Skeletal muscle cell (primary cell): ENCODE results near the gene DNAJC27.

Experiments
- DNase-seq: peaks from one replicate; pipeline ENCODE4 v3.0.0-alpha.2; 2010; ENCODE audit warnings: low read depth
- H3K4me3 ChIP-seq: 2 replicates; pipeline ENCODE4 v1.5.1; 2011; ENCODE audit warnings: low read depth, mild to moderate bottlenecking, control low read depth, low read length, moderate library complexity

Gene DNAJC27

GRCh38 chr2:24914713-24915112 is 57.0 kb downstream of the DNAJC27 start:
- DNase-seq: no peak
- no peak overlapping the region for H3K4me3 ChIP-seq

- no peak overlapping the region for H3K4me3 ChIP-seq
- DNase-seq: no peak
These were observed 57.8 kb downstream of the DNAJC27 start for GRCh38 chr2:24913911-24914310.

GRCh38 chr2:24912986-24913385 is 58.8 kb downstream of the DNAJC27 start:
- no peak for DNase-seq
- no peak overlapping the region for H3K4me3 ChIP-seq

GRCh38 chr2:24912523-24912922 is 59.2 kb downstream of the DNAJC27 start:
- no peak overlapping the region for H3K4me3 ChIP-seq
- DNase-seq: no peak

- no peak for DNase-seq
- H3K4me3 ChIP-seq: no peak overlapping the region
These were observed 61.5 kb downstream of the DNAJC27 start for GRCh38 chr2:24910245-24910644.

GRCh38 chr2:24909555-24910177 is 62.1 kb downstream of the DNAJC27 start:
- no peak for DNase-seq
- no peak overlapping the region for H3K4me3 ChIP-seq

- DNase-seq: no peak
- H3K4me3 ChIP-seq: no peak overlapping the region
These were observed 63.3 kb downstream of the DNAJC27 start for GRCh38 chr2:24908461-24908901.

- H3K4me3 ChIP-seq: no peak overlapping the region
- no peak for DNase-seq
These were observed 64.6 kb downstream of the DNAJC27 start for GRCh38 chr2:24907116-24907515.

- DNase-seq: no peak
- no peak overlapping the region for H3K4me3 ChIP-seq
These were observed 65.3 kb downstream of the DNAJC27 start for GRCh38 chr2:24906466-24906865.

GRCh38 chr2:24903161-24904103 is 68.3 kb downstream of the DNAJC27 start:
- no peak for DNase-seq
- no peak overlapping the region for H3K4me3 ChIP-seq

GRCh38 chr2:24899361-24899910 is 72.3 kb downstream of the DNAJC27 start:
- no peak overlapping the region for H3K4me3 ChIP-seq
- DNase-seq: no peak

- no peak for DNase-seq
- H3K4me3 ChIP-seq: no peak overlapping the region
These were observed 73.3 kb downstream of the DNAJC27 start for GRCh38 chr2:24898122-24899109.

GRCh38 chr2:24894750-24895149 is 77.0 kb downstream of the DNAJC27 start:
- no peak for DNase-seq
- H3K4me3 ChIP-seq: no peak overlapping the region

GRCh38 chr2:24893934-24894333 is 77.8 kb downstream of the DNAJC27 start:
- DNase-seq: no peak
- no peak overlapping the region for H3K4me3 ChIP-seq
